HAP-1 (cell line): Measurements from ENCODE around the gene TKTL1.

ENCODE experiments used
- DNase-seq, 2 experiments: peaks; one replicate each; pipeline ENCODE4 v3.0.0-alpha.2; 2016 to 2020; ENCODE audit warnings: low spot score in 2 of 2
- H3K27me3 ChIP-seq: fragments of 250-450 bp; sonication (Bioruptor Pico); 2 replicates; pipeline ENCODE4 v1.5.1; 2020; ENCODE audit warnings: low read depth, mild to moderate bottlenecking, moderate library complexity
- H3K36me3 ChIP-seq: fragments of 250-450 bp; sonication (Bioruptor Pico); replicated peaks from 2 replicates; pipeline ENCODE4 v1.5.1; 2020; ENCODE audit warnings: mild to moderate bottlenecking
- H3K4me1 ChIP-seq: fragments of 250-450 bp; sonication (Bioruptor Pico); 2 replicates; pipeline ENCODE4 v1.5.1; 2020; ENCODE audit warnings: mild to moderate bottlenecking
- H3K4me3 ChIP-seq: fragments of 250-450 bp; sonication (Bioruptor Pico); 2 replicates; pipeline ENCODE4 v1.5.1; 2020; ENCODE audit warnings: mild to moderate bottlenecking, moderate library complexity
- H3K9me3 ChIP-seq: fragments of 250-450 bp; sonication (Bioruptor Pico); 2 replicates; pipeline ENCODE4 v1.5.1; 2020; ENCODE audit warnings: mild to moderate bottlenecking, moderate library complexity
- in situ Hi-C: fragments of 300-500 bp; cut with MboI; formaldehyde crosslinking; loops from 3 replicates; pipeline ENCODE4 v1.14.3; 2020; ENCODE audit warnings: low sequenced_read_pairs, inconsistent platforms, mixed read lengths

TKTL1 gene

DNA sequence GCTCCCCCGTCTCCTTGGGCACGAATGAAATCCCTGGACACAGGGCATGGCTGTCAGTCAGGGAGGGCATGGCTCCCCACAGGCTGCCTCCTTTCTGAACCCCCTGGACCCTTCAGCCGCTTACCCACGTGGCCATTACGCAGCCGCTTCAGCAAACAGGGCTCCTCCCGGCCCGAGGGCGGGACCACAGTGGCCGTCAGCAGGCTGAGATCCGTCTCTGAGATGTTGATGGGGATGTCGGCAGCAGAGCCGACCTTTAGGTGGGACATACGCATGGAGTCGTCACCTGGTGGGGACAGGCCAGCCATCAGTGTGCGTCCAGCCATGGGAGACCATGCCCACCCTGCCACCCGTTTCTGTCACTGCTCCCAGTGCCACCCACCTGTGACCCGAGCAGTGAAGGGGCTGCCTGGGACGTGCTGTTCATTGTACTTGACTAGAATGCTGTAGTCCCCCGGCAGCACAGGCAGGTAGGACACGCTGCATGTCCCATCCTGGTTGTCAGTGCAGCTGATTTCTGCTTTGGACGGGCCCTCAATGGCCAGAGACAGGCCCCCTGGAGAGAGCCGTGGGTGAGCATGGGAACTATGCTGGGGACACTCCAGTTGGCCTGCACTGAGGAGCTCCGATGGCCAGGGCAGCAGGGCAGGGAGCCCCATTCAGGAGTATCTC is 57.7 kb downstream of the TKTL1 start:
- H3K36me3 ChIP-seq: peaks cover 100% of the 10 kb centered on the region
- in situ Hi-C loops: loop anchor here (25.0 kb wide), 1 partner anchor 184 kb away; the partner anchor contains the start of genes G6PD and IKBKG
- no peaks in the 10 kb centered on the region for H3K4me1 ChIP-seq

GRCh38 chrX:154354013-154354412 is 58.4 kb downstream of the TKTL1 start:
- H3K36me3 ChIP-seq: peaks cover 100% of the 10 kb centered on the region
- no peak overlapping the region for H3K4me3 ChIP-seq
- no peaks in the 10 kb centered on the region for H3K4me1 ChIP-seq
- H3K9me3 ChIP-seq: no peaks in the 10 kb centered on the region
- no peak for DNase-seq
- H3K27me3 ChIP-seq: no peaks in the 10 kb centered on the region
- in situ Hi-C loops: loop anchor here (25.0 kb wide), 1 partner anchor 183 kb away; the partner anchor contains the start of genes G6PD and IKBKG

More for the DNA sequence above, 57.7 kb downstream of the TKTL1 start:
- no peak for DNase-seq
- Histone ChIP-seq H3K9me3 (no peaks in the 10 kb centered on the region), H3K4me3 (no peak overlapping the region), H3K27me3 (no peaks in the 10 kb centered on the region)

DNA sequence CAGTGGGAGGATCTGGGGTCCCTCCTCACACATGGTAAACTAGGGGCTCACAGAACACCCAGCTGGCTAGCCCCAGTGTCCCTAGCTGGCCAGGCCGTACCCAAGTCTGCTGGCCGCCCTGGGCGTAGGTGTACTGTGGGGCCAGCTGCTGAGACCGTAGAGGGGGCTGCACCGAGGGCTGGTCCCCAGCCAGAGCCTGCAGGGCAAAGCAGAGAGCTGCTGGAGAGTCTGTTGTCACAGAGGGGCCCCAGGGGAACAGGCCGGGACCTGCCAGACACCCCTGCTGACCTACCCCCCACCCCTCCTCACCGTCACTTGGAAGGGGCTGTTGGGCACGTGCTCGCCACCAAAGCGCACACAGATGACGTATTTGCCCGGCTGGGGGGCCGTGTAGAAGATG is 58.9 kb downstream of the TKTL1 start:
- in situ Hi-C loops: loop anchor here (25.0 kb wide), 1 partner anchor 183 kb away; the partner anchor contains the start of genes G6PD and IKBKG
- DNase-seq: no peak
- Histone ChIP-seq H3K9me3 (no peaks in the 10 kb centered on the region), H3K36me3 (peaks cover 100% of the 10 kb centered on the region), H3K4me3 (no peak overlapping the region), H3K4me1 (no peaks in the 10 kb centered on the region), H3K27me3 (no peaks in the 10 kb centered on the region)

DNA sequence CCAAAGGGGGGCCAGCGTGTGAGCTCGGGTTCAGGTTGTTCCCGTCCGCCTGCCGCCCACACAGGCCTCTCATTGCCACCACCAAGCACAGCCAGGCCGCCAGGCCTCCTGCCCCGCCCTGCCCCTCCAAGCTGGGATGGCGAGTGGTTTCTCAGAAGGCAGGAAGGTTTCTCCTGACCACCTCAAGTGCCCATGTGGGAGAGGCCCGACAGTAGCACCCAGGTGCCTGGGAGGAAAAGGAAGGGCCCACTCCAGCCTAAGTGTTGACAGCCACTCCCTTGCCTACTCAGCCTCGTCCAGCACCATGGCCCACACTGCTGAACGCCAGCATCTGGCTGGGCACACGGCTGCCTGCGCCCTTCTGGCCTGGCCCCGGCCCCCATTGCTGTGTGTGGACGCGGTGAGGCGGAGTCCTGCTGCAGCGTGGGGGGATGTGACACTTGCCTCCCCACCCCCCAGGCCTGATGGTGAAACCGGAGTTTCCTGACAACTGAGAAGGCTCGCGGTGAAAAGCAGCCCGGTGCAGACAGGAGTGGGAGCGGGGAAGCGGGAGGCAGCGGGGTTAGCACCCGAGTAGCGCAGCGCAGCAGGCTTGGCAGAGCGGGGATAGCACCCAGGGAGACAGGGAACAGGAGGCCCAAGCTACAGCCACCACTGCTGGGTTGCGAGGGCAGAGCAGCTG is 59.6 kb downstream of the TKTL1 start:
- no peaks in the 10 kb centered on the region for H3K27me3 ChIP-seq
- no peaks in the 10 kb centered on the region for H3K9me3 ChIP-seq
- H3K4me3 ChIP-seq: no peak overlapping the region
- in situ Hi-C loops: loop anchor here (25.0 kb wide), 1 partner anchor 182 kb away; the partner anchor contains the start of genes G6PD and IKBKG
- H3K4me1 ChIP-seq: no peaks in the 10 kb centered on the region
- no peak for DNase-seq
- peaks cover 100% of the 10 kb centered on the region for H3K36me3 ChIP-seq

DNA sequence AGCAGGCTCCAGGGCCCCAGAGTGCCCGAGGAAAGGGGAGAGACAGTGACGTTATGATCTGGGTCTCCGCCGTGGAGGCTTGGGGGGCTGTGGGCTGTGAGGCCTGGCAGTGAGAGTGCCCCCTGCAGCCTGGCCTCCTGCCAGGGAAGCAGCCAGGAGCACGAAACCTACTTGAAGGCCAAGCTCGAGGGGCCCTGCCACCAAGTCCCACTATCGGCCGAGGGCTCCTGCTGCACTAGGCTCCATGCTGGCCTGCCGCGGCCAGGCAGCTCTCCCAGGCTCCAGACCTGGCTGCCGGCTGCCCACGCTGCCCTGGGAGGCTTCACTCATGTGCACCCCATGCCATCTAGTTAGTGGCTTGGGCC is 60.2 kb downstream of the TKTL1 start:
- Histone ChIP-seq H3K4me3 (no peak overlapping the region), H3K36me3 (peaks cover 100% of the 10 kb centered on the region), H3K9me3 (no peaks in the 10 kb centered on the region), H3K4me1 (no peaks in the 10 kb centered on the region), H3K27me3 (no peaks in the 10 kb centered on the region)
- in situ Hi-C loops: loop anchor here (25.0 kb wide), 1 partner anchor 182 kb away; the partner anchor contains the start of genes G6PD and IKBKG
- no peak for DNase-seq

DNA sequence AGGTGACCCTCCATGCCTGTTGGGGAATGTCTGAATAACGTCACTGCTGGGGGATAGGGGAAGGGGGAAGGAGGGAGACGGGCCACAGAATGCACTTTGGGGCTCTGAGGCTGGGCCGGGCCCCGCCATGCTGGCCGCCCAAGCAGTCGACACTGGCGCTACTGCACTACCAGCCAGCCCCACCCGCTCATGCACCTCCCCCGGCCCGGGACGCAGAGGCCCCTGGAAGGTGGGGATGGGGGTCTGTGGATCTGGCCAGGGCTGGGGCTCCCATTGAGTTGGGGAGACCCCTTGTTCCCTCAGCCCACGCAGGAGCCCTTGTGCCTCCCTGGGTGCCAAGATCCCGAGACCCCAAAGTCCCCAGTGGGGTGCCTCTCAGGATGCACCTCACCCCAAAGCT is 61.0 kb downstream of the TKTL1 start:
- DNase-seq: no peak
- H3K36me3 ChIP-seq: peaks cover 98% of the 10 kb centered on the region
- in situ Hi-C loops: loop anchor here (25.0 kb wide), 1 partner anchor 181 kb away; the partner anchor contains the start of genes G6PD and IKBKG
- H3K4me3 ChIP-seq: no peak overlapping the region
- no peaks in the 10 kb centered on the region for H3K27me3 ChIP-seq
- no peaks in the 10 kb centered on the region for H3K4me1 ChIP-seq
- H3K9me3 ChIP-seq: no peaks in the 10 kb centered on the region

- H3K9me3 ChIP-seq: no peaks in the 10 kb centered on the region
- H3K4me1 ChIP-seq: no peaks in the 10 kb centered on the region
- in situ Hi-C loops: loop anchor here (25.0 kb wide), 1 partner anchor 180 kb away; the partner anchor contains the start of genes G6PD and IKBKG
- H3K4me3 ChIP-seq: no peak overlapping the region
- H3K36me3 ChIP-seq: peaks cover 98% of the 10 kb centered on the region
- no peak for DNase-seq
- no peaks in the 10 kb centered on the region for H3K27me3 ChIP-seq
Observed at GRCh38 chrX:154357205-154357604, 61.6 kb downstream of the TKTL1 start.

DNA sequence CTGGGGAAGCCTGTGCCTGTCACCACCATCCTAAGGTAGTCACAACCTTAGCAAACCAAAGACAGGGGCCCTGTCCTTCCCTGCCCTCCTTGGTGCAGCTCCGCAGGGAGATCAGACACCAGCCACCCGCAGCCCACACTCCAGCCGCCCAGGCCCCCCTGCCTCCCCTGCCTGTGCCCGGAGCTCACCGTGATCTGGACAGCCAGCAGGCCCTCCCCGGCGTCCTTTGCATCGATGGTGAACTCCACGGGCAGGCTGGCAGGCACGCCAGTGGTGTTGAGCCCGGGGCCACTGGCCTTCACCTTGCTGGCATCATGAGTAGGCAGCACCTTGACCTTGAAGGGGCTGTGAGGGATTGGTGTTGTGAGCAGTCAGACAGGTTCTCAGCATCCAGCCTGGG is 62.4 kb downstream of the TKTL1 start:
- Histone ChIP-seq H3K9me3 (no peaks in the 10 kb centered on the region), H3K27me3 (no peaks in the 10 kb centered on the region), H3K4me1 (no peaks in the 10 kb centered on the region), H3K4me3 (no peak overlapping the region), H3K36me3 (peaks cover 98% of the 10 kb centered on the region)
- in situ Hi-C loops: loop anchor here (25.0 kb wide), 1 partner anchor 179 kb away; the partner anchor contains the start of genes G6PD and IKBKG
- no peak for DNase-seq

- in situ Hi-C loops: loop anchor here (25.0 kb wide), 1 partner anchor 178 kb away; the partner anchor contains the start of genes G6PD and IKBKG
- no peaks in the 10 kb centered on the region for H3K4me1 ChIP-seq
- peaks cover 98% of the 10 kb centered on the region for H3K36me3 ChIP-seq
- DNase-seq: no peak
- no peak overlapping the region for H3K4me3 ChIP-seq
- H3K27me3 ChIP-seq: no peaks in the 10 kb centered on the region
- no peaks in the 10 kb centered on the region for H3K9me3 ChIP-seq
Observed at GRCh38 chrX:154358829-154359228, 63.2 kb downstream of the TKTL1 start.

DNA sequence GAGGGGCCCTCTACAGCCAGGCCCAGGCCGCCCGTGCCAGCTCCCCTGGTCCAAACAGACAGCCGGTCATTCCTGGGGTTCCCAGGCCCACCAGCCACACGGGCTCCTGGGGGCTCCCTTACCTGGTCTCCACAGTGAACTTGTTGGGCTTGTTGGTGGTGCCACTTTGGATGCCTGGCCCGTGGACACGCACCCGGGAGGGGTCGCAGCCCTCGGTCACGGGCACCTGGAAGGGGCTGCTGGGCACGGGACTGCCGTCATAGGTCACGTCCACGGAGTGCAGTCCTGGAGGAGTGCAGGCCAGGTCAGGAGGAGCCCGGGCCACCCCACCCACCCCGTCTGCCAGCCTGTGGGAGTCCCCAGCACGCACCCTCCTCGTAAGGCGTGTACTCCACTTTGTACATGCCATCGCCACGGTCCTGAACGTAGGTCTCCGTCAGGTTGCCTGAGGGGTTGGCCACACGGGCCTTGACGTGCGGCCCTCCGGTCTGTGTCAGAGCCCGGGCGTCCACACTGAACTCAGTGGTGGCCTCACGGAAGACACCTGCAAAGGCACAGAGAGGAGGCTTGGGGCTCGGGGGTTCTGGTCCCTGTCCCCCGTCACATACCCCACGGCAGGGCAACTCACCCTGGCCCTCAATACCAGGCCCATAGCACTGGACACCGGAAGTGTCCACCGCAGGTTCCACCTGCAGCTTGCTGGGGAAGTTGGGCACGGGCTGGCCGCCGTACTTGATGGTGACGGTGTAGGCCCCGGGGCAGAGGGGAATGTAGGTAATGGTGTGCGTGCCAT is 64.0 kb downstream of the TKTL1 start:
- peaks cover 98% of the 10 kb centered on the region for H3K36me3 ChIP-seq
- H3K9me3 ChIP-seq: no peaks in the 10 kb centered on the region
- in situ Hi-C loops: loop anchor here (25.0 kb wide), 1 partner anchor 178 kb away; the partner anchor contains the start of genes G6PD and IKBKG
- H3K27me3 ChIP-seq: no peaks in the 10 kb centered on the region
- H3K4me1 ChIP-seq: no peaks in the 10 kb centered on the region
- DNase-seq: no peak
- no peak overlapping the region for H3K4me3 ChIP-seq

- H3K36me3 ChIP-seq: peaks cover 98% of the 10 kb centered on the region
- no peak overlapping the region for H3K4me3 ChIP-seq
- no peak for DNase-seq
- in situ Hi-C loops: loop anchor here (25.0 kb wide), 1 partner anchor 177 kb away; the partner anchor contains the start of genes G6PD and IKBKG
- H3K9me3 ChIP-seq: no peaks in the 10 kb centered on the region
- H3K4me1 ChIP-seq: no peaks in the 10 kb centered on the region
- H3K27me3 ChIP-seq: no peaks in the 10 kb centered on the region
Observed at GRCh38 chrX:154360155-154360713, 64.6 kb downstream of the TKTL1 start.

DNA sequence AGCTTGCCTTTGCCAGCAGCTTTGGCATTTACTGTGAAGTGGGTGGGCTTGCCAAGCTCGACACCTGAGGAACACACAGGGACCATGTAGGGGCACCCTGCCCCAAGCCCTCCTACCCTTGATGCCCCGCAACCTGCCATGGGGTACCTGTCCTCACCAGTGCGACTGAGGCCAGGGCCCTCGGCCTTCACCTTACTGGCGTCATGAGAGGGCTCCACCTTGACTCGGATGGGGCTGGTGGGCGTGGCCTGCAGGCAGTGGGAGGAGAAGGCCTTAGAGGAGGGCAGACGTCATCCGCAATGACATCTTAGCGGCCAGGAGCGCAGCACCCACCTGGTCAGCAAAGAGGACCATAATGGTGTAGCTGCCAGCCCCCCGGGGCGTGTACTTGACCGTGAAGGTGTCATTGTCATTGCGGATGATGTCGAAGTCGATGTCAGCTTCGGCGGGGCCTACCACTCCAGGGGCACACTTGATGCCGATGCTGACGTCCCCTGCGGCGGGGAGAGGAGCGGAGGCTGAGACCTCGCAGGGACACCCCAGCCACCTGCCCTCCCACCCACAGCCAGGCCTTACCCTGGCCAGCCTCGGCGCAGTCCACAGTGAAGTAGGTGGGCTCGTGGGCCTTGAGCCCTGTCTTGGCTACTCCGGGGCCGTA is 66.6 kb downstream of the TKTL1 start:
- Histone ChIP-seq H3K4me1 (no peaks in the 10 kb centered on the region), H3K4me3 (no peak overlapping the region), H3K9me3 (no peaks in the 10 kb centered on the region), H3K36me3 (peaks cover 98% of the 10 kb centered on the region), H3K27me3 (no peaks in the 10 kb centered on the region)
- no peak for DNase-seq
- in situ Hi-C loops: loop anchor here (25.0 kb wide), 1 partner anchor 175 kb away; the partner anchor contains the start of genes G6PD and IKBKG
